Astrocyte (in vitro differentiated cells and primary cell): ENCODE results near the gene MOB3A. TPM values are rescaled to one million over a fixed set of nuclear protein-coding genes. Genes with fewer than 3 reads are reported as not detected.

ENCODE experiments used
- total RNA-seq: library from RNA; stranded (reverse); gene quantifications from 2 replicates; pipeline ENCODE4 v1.2.1, GENCODE V29; 2021

The MOB3A gene
- total RNA-seq, 1 donor from 2014 or later = 45.3 TPM

Other genes starting within 250 kb of the MOB3A start
- 35.5 and 36.2 TPM in 2 replicates for gene REXO1, start 247.8 kb downstream of the MOB3A start, total RNA-seq
- 52.4 and 58.1 TPM in 2 replicates for gene KLF16, start 232.7 kb downstream of the MOB3A start, total RNA-seq
- 56.7 and 61.4 TPM in 2 replicates for gene ABHD17A, start 210.8 kb downstream of the MOB3A start, total RNA-seq
- gene ADAT3, start 190.9 kb downstream of the MOB3A start, total RNA-seq = 3.7 and 5.7 TPM in 2 replicates
- gene SCAMP4, start 190.9 kb downstream of the MOB3A start, total RNA-seq = 72.2 and 73.4 TPM in 2 replicates
- gene CSNK1G2, start 155.2 kb downstream of the MOB3A start, total RNA-seq = 60.8 and 64.1 TPM in 2 replicates
- gene BTBD2, start 80.6 kb downstream of the MOB3A start, total RNA-seq = 49.5 and 53.7 TPM in 2 replicates
- gene MKNK2, start 45.1 kb downstream of the MOB3A start, total RNA-seq = 123 and 146 TPM in 2 replicates
- 5.6 and 5.8 TPM in 2 replicates for gene IZUMO4, start 589 bp upstream of the MOB3A start, total RNA-seq
- 162 and 167 TPM in 2 replicates for gene AP3D1, start 55.2 kb upstream of the MOB3A start, total RNA-seq
- 21.7 and 25.6 TPM in 2 replicates for gene DOT1L, start 67.6 kb upstream of the MOB3A start, total RNA-seq
- gene PLEKHJ1, start 140.0 kb upstream of the MOB3A start, total RNA-seq = 69.9 and 78.3 TPM in 2 replicates
- gene SF3A2, start 140.5 kb upstream of the MOB3A start, total RNA-seq = 76.6 and 83.2 TPM in 2 replicates
- 3.5 and 4.6 TPM in 2 replicates for gene AMH, start 153.0 kb upstream of the MOB3A start, total RNA-seq
- 0.36 and 1.3 TPM in 2 replicates for gene JSRP1, start 160.1 kb upstream of the MOB3A start, total RNA-seq
- gene PEAK3, start 185.8 kb upstream of the MOB3A start, total RNA-seq = 0.18 TPM in 1 of 2 replicates, not detected in the other
- gene LINGO3, start 211.8 kb upstream of the MOB3A start, total RNA-seq = not detected in 2 replicates
- 91.4 and 97.6 TPM in 2 replicates for gene LSM7, start 232.3 kb upstream of the MOB3A start, total RNA-seq
- gene SPPL2B, start 232.4 kb upstream of the MOB3A start, total RNA-seq = 52.2 and 55.4 TPM in 2 replicates